ENCODE data around the gene CCDC88C. TPM values are rescaled to one million over a fixed set of nuclear protein-coding genes. Genes with fewer than 3 reads are reported as not detected.
"Not testable (repeated sequence)": the region's sequence is repeated elsewhere in the genome, so short reads cannot be mapped to it uniquely, and the experiment has no call there.

CCDC88C gene
- total and polyA plus RNA-seq, 9 donors: 7.4 to 13.1 (median 12.1) TPM

- Histone ChIP-seq H3K4me1 (ENCODE audit: control insufficient read depth, insufficient read depth, low read length) (no peaks in the 10 kb centered on the region), H3K9me3 (replicated peaks; ENCODE audit: control insufficient read depth, low read depth, low read length) (no peaks in the 10 kb centered on the region), H3K27ac (ENCODE audit: low read length) (no peak overlapping the region), H3K27me3 (ENCODE audit: control insufficient read depth, insufficient read depth, low read length) (no peaks in the 10 kb centered on the region), H3K36me3 (ENCODE audit: control insufficient read depth, insufficient read depth, low read length) (no peaks in the 10 kb centered on the region), H3K4me3 (ENCODE audit: low read length) (no peak overlapping the region)
- DNase-seq: no peak
- 88% methylated on average over 1 of the region's 1 CpG for WGBS (ENCODE audit: insufficient coverage)
Observed at GRCh38 chr14:91439345-91439744, 21.7 kb upstream of the CCDC88C start.

GRCh38 chr14:91438845-91439244 is 21.2 kb upstream of the CCDC88C start:
- no peak for DNase-seq
- H3K4me1 ChIP-seq (ENCODE audit: control insufficient read depth, insufficient read depth, low read length): no peaks in the 10 kb centered on the region
- H3K9me3 ChIP-seq (replicated peaks; ENCODE audit: control insufficient read depth, low read depth, low read length): no peaks in the 10 kb centered on the region
- H3K36me3 ChIP-seq (ENCODE audit: control insufficient read depth, insufficient read depth, low read length): no peaks in the 10 kb centered on the region
- H3K27ac ChIP-seq (ENCODE audit: low read length): no peak overlapping the region
- no peak overlapping the region for H3K4me3 ChIP-seq (ENCODE audit: low read length)
- H3K27me3 ChIP-seq (ENCODE audit: control insufficient read depth, insufficient read depth, low read length): no peaks in the 10 kb centered on the region

- not testable (repeated sequence) for H3K27me3 ChIP-seq (ENCODE audit: control insufficient read depth, insufficient read depth, low read length); H3K4me3 ChIP-seq (ENCODE audit: low read length); DNase-seq; H3K4me1 ChIP-seq (ENCODE audit: control insufficient read depth, insufficient read depth, low read length); H3K27ac ChIP-seq (ENCODE audit: low read length); H3K9me3 ChIP-seq (replicated peaks; ENCODE audit: control insufficient read depth, low read depth, low read length); H3K36me3 ChIP-seq (ENCODE audit: control insufficient read depth, insufficient read depth, low read length)
- 87% methylated on average over 13 of the region's 16 CpGs for WGBS (ENCODE audit: insufficient coverage)
Observed at GRCh38 chr14:91436266-91436665, 18.6 kb upstream of the CCDC88C start.

- H3K9me3 ChIP-seq (replicated peaks; ENCODE audit: control insufficient read depth, low read depth, low read length): no peaks in the 10 kb centered on the region
- DNase-seq: no peak
- no peak overlapping the region for H3K4me3 ChIP-seq (ENCODE audit: low read length)
- H3K36me3 ChIP-seq (ENCODE audit: control insufficient read depth, insufficient read depth, low read length): no peaks in the 10 kb centered on the region
- 88% methylated on average over 1 of the region's 3 CpGs for WGBS (ENCODE audit: insufficient coverage)
- H3K27ac ChIP-seq (ENCODE audit: low read length): no peak overlapping the region
- no peaks in the 10 kb centered on the region for H3K4me1 ChIP-seq (ENCODE audit: control insufficient read depth, insufficient read depth, low read length)
- no peaks in the 10 kb centered on the region for H3K27me3 ChIP-seq (ENCODE audit: control insufficient read depth, insufficient read depth, low read length)
Observed at GRCh38 chr14:91429385-91429784, 11.8 kb upstream of the CCDC88C start.

GRCh38 chr14:91428931-91429330 is 11.3 kb upstream of the CCDC88C start:
- not testable (repeated sequence) for H3K4me3 ChIP-seq (ENCODE audit: low read length); DNase-seq; H3K9me3 ChIP-seq (replicated peaks; ENCODE audit: control insufficient read depth, low read depth, low read length); H3K36me3 ChIP-seq (ENCODE audit: control insufficient read depth, insufficient read depth, low read length); H3K27ac ChIP-seq (ENCODE audit: low read length); H3K4me1 ChIP-seq (ENCODE audit: control insufficient read depth, insufficient read depth, low read length); H3K27me3 ChIP-seq (ENCODE audit: control insufficient read depth, insufficient read depth, low read length)
- no CpG with 5 or more reads among the region's 1 CpG for WGBS (ENCODE audit: insufficient coverage)

GRCh38 chr14:91425531-91425944 is 7.9 kb upstream of the CCDC88C start:
- WGBS (ENCODE audit: insufficient coverage): 90% methylated on average over 2 of the region's 9 CpGs
- H3K4me1 ChIP-seq (ENCODE audit: control insufficient read depth, insufficient read depth, low read length); H3K9me3 ChIP-seq (replicated peaks; ENCODE audit: control insufficient read depth, low read depth, low read length): not testable (repeated sequence)

GRCh38 chr14:91424813-91425530 is 7.4 kb upstream of the CCDC88C start:
- Histone ChIP-seq H3K4me1 (ENCODE audit: control insufficient read depth, insufficient read depth, low read length) (no peaks in the 10 kb centered on the region), H3K27me3 (ENCODE audit: control insufficient read depth, insufficient read depth, low read length) (no peaks in the 10 kb centered on the region), H3K4me3 (ENCODE audit: low read length) (no peak overlapping the region), H3K9me3 (replicated peaks; ENCODE audit: control insufficient read depth, low read depth, low read length) (no peaks in the 10 kb centered on the region), H3K36me3 (ENCODE audit: control insufficient read depth, insufficient read depth, low read length) (no peaks in the 10 kb centered on the region), H3K27ac (ENCODE audit: low read length) (no peak overlapping the region)
- no peak for DNase-seq
- 89% methylated on average over 7 of the region's 9 CpGs for WGBS (ENCODE audit: insufficient coverage)

More at GRCh38 chr14:91425531-91425944, 7.9 kb upstream of the CCDC88C start:
- H3K27ac ChIP-seq (ENCODE audit: low read length); H3K27me3 ChIP-seq (ENCODE audit: control insufficient read depth, insufficient read depth, low read length); DNase-seq; H3K36me3 ChIP-seq (ENCODE audit: control insufficient read depth, insufficient read depth, low read length); H3K4me3 ChIP-seq (ENCODE audit: low read length): not testable (repeated sequence)

GRCh38 chr14:91420686-91421085 is 3.1 kb upstream of the CCDC88C start:
- H3K9me3 ChIP-seq (replicated peaks; ENCODE audit: control insufficient read depth, low read depth, low read length): no peaks in the 10 kb centered on the region
- 78% methylated on average over 1 of the region's 2 CpGs for WGBS (ENCODE audit: insufficient coverage)

GRCh38 chr14:91419451-91419850 is 1.8 kb upstream of the CCDC88C start:
- no peaks in the 10 kb centered on the region for H3K36me3 ChIP-seq (ENCODE audit: control insufficient read depth, insufficient read depth, low read length)
- H3K27ac ChIP-seq (ENCODE audit: low read length): no peak overlapping the region
- WGBS (ENCODE audit: insufficient coverage): 50% methylated on average over 2 of the region's 3 CpGs
- peaks cover 23% of the 10 kb centered on the region for H3K27me3 ChIP-seq (ENCODE audit: control insufficient read depth, insufficient read depth, low read length)
- no peak overlapping the region for H3K4me3 ChIP-seq (ENCODE audit: low read length)
- peaks cover 16% of the 10 kb centered on the region for H3K4me1 ChIP-seq (ENCODE audit: control insufficient read depth, insufficient read depth, low read length)
- H3K9me3 ChIP-seq (replicated peaks; ENCODE audit: control insufficient read depth, low read depth, low read length): no peaks in the 10 kb centered on the region
- no peak for DNase-seq

More at GRCh38 chr14:91420686-91421085, 3.1 kb upstream of the CCDC88C start:
- Histone ChIP-seq H3K27ac (ENCODE audit: low read length) (no peak overlapping the region), H3K4me1 (ENCODE audit: control insufficient read depth, insufficient read depth, low read length) (peaks cover 16% of the 10 kb centered on the region), H3K27me3 (ENCODE audit: control insufficient read depth, insufficient read depth, low read length) (peaks cover 21% of the 10 kb centered on the region), H3K36me3 (ENCODE audit: control insufficient read depth, insufficient read depth, low read length) (no peaks in the 10 kb centered on the region), H3K4me3 (ENCODE audit: low read length) (no peak overlapping the region)
- no peak for DNase-seq

GRCh38 chr14:91419044-91419397 is 1.4 kb upstream of the CCDC88C start:
- Histone ChIP-seq H3K27me3 (ENCODE audit: control insufficient read depth, insufficient read depth, low read length) (peaks cover 23% of the 10 kb centered on the region), H3K9me3 (replicated peaks; ENCODE audit: control insufficient read depth, low read depth, low read length) (no peaks in the 10 kb centered on the region), H3K4me1 (ENCODE audit: control insufficient read depth, insufficient read depth, low read length) (peaks cover 16% of the 10 kb centered on the region), H3K36me3 (ENCODE audit: control insufficient read depth, insufficient read depth, low read length) (no peaks in the 10 kb centered on the region), H3K27ac (ENCODE audit: low read length) (no peak overlapping the region), H3K4me3 (ENCODE audit: low read length) (no peak overlapping the region)
- no peak for DNase-seq
- 49% methylated on average over 11 of the region's 12 CpGs for WGBS (ENCODE audit: insufficient coverage)

Measured in muscle of leg (tissue), 11 donors.